GM18909 (cell line): ENCODE measurements around the gene HOXD10.

ENCODE experiments used
- ATAC-seq: cut with Tn5 transposase; IDR thresholded peaks from one replicate; pipeline ENCODE4 v1.9.1; 2021; ENCODE audit warnings: mild to moderate bottlenecking; ENCODE audit not compliant: unreplicated experiment, poor library complexity

Gene HOXD10

DNA sequence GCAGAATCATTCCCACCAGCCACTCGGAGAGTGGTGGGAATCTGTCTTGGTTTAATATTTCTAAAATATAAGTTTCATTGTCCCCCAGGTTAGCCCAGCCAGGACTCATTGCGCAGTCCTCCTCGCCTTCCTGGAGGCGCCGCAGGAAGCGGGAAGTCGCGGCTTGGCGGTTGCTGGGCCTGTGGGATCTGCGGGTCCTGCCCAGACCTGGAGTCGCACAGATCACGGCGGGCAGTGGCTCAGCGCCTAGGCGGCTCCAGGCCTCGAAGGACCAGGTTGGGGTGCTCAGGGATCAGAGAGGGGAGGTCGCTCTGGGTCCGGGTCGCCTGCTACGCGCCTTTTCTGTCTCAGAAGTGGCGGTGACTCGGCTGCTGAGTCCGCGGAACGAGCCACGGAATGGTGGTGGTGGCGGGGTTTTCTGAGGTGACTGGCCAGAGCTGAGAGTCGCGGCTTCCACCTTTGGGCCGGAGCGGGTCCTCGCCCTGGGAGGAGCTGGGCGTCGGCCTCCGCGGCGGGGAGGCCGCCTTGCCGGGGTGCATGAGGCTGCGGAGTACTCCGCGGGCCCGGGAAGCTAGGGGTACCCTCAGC lies 43.2 kb downstream of the HOXD10 start:
- no peak for ATAC-seq

DNA sequence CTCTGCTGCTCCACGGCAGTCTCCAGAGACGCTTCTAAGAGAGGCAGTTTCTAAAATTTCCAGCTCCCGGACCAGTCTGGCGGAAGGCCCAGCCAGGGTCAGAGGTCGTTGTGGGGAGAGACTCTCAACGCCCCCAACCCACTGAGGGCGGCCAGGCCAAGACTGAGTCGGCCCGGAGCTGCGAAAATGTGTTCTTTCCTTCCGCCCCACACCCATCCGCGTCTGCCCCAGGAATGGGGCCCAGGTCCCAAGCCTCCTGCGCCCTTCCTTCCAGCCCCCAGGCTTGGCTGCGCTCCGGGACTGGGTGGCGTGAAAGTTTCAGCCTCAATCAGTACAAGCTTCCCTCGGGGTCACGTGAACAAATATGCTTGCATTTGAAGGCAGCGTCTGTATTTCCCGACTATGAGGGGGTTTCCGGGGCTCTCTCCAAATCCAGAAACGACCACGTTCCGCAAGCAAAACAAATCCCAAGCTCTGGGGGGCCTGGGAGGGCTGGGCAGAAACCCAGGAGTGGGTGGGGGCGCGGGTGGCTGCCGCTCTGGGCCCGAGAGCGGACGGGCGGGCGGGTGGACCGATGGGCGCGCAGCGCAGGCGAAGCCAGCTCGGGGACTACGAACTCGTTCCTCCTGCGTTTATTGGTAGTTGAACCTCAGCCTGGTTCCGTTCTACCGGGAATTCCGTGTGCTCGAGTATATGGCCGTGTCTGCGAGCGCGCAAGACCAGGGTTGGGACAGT lies 43.8 kb downstream of the HOXD10 start:
- ATAC-seq: no peak

DNA sequence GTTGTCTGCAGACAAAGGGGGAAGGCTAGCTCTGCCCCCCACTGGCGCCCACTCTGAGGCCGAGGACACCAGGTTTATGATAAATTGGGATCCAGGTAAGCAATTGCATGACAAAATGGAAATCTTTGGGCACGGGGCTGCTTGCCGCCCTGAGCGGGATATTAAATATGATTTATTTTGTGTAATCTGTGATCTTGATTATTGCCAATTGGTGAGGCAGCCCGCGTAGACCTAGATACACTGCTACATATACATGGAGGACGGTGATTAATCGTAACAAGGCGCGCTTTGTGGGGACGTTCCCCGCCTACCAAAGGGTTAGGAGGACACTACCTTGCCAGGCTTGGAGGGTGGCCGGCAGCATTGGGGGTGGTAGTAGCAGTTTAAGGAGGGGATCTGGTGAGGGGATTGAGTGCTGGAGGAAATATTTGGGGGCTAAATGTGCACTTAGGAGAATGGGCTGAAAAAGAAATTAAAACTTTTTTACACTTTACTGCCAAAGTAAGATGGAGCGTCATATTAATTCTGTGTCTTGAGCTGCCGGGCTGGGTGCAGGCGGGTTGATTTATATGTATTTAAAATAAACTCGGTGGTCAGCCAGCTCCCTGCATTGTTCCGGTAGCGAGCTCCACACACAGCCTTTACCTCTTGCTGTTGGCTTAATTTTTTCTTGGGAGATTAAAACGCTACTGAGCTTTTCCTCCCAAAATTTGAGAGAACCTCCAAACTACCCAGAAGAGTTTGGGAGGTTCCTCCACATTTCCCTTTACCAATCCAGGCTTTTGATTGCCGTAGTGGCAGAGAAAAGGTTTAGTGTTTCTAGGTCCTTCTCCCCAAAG lies 44.6 kb downstream of the HOXD10 start:
- ATAC-seq: no peak

DNA sequence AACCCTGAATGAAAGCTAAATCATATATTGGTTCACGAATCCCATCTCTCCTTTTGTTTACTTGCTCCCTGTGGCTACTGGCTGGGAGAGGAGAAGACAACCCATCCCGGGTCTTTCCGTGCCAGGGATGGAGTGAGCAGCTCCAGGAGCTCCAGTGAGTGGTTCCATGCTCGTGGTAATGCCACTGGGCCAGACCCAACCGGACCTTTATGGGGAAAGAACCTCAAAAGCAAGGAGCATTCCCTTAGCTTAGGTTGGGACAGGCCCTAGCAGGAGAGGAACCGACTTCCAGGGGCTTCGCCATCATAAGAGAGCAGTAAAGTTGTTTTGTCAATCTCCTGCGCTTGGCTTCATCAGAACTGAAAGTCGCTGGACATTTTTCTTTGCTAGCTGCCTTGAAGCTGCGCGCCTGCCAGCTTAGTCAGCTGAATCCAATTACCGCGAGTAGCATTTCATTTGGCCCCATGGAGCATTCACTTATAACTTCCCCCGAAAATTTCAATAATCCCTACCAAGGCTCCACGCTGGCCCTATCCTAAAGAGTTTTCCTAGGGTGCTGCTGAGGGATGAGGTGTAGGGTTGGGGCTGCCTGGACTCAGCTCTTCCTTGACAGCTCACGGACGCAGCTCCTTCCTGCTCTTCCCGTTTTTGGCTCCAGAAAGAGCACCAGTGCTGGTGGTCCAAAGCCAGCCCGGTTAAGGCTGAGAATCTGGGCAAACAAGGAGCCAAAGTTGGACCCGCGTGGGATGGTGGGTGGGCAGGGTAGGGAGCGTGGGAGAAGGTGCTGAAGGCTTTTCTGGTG lies 45.4 kb downstream of the HOXD10 start:
- ATAC-seq: no peak

DNA sequence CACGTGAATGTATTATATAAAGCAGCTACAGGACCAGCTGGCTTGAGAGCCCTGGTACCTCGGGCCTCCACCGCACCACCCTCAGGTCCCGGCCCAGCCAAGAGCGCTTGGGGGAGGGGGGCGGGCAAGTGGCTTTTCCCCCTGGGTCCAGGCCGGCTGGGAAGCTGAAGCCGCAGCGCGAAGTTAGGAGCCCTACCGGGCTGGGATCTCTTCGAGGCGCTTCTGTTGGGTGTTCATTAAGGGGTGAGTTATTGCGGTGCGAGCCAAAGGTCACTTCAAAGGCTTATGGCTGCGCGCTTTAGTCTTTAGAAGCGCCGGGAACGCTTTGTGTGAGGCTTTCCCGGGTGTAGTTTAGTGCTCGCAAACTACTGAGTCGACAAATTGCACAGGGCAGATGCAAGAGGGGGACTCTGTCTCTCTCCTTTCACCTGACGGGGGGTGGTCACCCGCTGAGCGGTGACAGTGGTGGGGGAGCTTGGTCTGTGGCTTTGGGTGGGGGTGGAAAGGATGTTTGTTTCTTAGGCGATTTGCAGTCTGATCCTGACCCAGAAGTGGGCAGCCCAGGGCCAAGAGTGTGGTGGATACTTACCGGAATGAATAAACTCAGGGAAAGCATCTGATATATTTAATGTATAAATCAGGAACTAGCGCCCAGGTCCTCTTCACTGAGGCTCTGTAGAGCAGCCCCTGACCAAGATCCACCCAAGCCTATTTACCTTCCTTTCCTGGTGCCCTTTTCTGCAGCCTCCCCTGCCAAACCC lies 46.5 kb downstream of the HOXD10 start:
- ATAC-seq: no peak

DNA sequence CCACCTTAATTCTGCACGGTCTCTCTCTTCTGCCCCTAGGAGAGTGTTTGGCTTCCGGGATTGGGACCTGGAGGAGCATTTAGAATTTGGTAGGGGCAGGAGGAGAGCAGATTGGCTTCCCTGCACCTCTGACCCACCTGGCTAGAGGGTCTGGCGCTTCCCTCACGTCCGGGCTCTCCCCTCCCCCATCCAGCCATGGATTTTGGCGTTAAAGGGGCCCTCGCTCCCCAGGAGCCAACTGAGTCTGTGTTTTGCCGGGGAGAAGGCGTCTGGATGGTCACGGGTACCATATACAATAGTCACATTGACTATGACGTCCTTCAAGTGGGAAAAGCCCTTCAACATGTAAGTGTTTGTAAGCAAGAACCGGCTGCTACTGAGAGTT lies 47.1 kb downstream of the HOXD10 start:
- no peak for ATAC-seq

DNA sequence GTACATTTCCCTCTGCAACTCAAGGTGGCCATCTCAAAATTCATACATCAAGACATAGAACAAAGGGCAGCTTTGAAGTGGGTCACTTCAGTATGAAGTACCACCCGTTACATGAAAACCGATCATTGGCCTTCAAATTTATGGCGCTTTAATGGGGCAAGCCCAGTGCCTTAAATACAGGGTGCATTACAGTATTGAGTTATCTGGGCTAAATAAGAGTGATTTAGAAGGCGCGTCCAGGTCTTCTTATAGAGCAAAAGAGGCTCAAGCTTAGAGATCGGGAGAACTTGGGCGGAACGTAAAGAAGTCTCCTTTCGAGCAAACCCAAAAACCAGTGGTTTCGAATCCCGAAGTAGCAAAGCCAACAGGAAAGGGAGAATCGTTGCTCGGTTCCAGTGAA lies 47.6 kb downstream of the HOXD10 start:
- ATAC-seq: no peak

DNA sequence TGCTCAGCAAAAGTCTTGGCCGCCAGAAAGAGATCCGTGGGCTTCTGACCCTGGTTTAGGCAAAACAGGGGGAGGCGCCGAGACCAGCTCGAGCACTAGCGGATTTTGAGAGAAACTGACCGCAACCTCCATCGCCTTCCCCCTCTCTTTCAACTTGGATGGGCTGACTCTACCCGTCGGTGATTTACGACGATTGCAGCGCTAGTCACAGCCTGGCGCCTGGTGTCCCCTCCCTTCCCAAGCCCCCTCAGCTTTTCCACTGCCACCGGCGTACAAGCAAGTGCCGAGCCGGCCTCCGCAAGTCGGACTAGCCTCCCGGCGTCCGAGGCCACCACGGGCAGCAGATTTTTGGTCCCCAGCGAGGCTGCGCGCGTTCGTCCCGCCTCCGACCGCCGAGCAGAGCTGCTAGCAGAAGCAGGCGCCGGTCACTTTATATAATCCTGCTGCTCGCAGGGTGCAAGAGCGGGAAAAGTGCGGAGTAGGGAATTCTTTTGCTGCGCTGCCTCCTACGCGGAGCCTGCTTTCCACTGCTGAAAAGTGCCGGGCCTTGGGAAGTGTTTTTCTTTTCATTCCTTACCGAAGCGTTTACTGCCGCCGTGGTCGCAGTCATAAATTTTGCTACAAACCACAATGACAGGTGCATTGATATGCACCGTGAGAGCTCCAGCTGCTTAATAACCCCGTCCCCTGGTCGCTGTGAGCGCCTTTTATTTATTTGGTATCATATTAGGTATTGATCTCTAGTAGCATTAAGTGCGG lies 48.2 kb downstream of the HOXD10 start:
- no peak for ATAC-seq

DNA sequence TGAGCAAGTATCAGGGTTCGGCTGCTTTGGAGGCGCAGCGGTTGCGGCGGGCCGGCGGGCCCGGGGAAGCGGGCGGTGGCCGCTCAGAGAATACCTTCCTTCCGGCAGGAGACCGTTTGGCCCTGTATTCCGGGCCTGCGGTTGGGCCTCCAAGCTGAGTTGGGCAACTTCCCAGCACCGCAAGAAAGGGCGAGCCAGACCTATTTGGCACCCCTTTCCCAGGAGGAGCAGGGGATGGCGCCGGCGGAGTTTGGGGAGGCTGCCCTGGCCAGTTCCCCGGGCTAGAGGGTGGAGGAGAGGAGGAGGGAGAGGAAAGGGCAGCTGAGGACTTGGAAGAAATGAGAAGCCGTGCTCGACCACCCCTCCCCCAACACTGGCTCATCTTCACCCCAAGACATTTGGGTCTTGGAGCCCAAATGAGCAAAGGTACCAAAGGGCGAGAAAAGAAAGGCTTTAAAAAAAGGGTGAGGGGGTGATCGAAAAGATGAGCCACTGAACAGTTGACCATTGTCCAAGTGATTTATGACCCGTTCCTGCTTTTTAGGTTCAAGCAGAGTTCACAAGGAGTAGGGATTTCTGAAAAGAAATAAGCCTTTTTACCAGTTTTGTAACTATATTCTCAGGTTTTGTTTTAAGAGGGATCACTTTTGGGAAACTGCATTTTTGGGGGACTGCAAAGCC lies 48.9 kb downstream of the HOXD10 start:
- no peak for ATAC-seq

DNA sequence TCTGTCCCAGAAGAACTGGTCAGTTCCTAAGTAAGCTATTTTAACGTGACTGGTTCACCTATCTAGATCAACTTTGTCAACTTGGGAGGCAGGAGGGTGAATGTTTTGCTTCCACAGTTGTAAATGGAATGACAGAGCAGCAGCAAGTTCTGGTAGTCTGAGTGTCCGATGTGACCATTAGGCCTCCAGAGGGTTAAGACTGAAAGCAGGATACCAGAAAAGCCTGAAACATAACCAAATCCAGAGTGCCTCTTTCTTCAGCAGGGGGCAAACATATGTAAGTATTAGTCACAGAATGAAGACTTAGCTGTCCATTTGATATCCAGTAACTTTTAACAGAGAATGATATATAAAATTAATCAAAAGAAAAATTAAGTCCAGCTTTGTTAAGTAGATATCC lies 49.7 kb downstream of the HOXD10 start:
- ATAC-seq: no peak

DNA sequence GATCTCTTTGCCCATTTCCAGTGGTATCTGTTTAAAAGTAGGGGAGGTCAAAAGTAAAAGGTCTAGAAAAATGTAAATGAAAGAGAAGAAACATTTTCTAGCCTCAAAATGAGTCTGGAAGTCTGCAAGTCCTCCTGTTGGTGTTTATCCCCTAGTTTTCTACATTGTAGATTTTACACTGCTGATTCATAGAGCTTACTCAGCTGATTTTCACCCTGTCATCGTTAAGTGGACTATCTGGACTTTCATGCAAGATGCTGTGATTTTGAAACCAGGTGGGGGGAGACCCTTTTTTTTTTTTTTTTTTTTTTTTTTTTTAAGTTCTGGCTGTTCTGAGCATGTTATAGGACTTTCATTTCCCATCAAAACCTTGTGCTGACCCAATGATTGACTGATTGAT lies 50.8 kb downstream of the HOXD10 start:
- no peak for ATAC-seq

DNA sequence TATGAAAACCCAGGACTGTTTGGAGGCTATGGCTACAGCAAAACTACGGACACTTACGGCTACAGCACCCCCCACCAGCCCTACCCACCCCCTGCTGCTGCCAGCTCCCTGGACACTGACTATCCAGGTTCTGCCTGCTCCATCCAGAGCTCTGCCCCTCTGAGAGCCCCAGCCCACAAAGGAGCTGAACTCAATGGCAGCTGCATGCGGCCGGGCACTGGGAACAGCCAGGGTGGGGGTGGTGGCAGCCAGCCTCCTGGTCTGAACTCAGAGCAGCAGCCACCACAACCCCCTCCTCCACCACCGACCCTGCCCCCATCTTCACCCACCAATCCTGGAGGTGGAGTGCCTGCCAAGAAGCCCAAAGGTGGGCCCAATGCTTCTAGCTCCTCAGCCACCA lies 52.6 kb downstream of the HOXD10 start:
- ATAC-seq: no peak
